ENCODE results near the gene ELOB.
A peak's percentile ranks its signal among the peaks of the same experiment; 100 is the strongest.

Gene ELOB

GRCh38 chr16:2777231-2777902 is at the start of gene ELOB:
Gene ELOB, minus strand, starts transcription at chr16:2777280. Its CDS starts 41 bp downstream, at chr16:2777239.
- peak; percentile 77 to 81 for DNase-seq (ENCODE audit: low read depth in 2 of 2)

DNA sequence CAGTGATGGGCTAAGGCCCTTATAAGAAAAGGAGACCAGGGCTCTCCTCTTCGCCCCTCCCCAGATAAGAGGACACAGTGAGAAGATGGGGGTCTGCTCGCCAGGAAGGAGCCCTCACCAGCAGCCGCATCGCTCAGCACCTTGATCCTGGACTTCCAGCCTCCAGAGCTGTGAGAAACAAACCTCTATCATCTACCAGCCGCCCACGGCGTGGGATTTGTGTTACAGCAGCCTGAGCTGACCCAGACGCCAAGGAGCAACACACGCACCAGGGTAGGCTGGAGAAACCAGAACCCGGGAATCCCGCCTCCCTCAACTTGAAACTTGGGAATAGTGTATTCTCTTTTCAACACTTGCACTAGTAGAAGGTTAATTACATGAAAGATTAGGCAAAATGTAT is 48.8 kb upstream of the ELOB start:
- no peak for DNase-seq (ENCODE audit: low read depth in 2 of 2)

DNA sequence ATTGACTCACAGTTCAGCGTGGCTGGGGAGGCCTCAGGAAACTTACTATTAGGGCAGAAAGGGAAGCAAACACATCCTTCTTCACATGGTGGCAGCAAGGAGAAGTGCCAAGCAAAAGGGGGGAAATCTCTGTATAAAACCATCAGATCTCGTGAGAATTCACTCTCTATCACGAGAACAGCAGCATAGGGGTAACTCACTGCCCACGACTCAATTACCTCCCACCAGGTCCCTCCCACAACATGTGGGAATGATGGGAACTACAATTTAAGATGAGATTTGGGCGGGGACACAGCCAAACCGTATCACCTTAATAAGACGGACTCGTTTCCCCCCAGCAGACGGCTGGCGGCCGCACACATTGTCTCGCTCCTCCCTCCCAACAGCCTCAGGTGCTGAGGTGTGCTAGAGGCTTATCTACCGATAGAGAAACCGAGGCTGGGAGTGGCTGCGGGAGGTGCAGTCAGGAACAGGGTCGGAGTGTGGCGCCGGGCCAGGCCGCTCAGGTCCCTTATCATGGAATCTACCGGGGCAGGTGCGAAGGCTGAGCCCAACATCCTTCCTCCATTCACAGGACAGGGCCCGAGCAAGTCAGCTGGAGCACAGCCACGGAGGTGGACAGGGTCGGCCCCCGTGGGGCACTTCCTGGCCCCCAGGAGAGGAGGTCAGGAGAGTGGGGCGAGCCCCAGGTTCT is 48.1 kb upstream of the ELOB start:
- DNase-seq (ENCODE audit: low read depth in 2 of 2) = no peak

DNA sequence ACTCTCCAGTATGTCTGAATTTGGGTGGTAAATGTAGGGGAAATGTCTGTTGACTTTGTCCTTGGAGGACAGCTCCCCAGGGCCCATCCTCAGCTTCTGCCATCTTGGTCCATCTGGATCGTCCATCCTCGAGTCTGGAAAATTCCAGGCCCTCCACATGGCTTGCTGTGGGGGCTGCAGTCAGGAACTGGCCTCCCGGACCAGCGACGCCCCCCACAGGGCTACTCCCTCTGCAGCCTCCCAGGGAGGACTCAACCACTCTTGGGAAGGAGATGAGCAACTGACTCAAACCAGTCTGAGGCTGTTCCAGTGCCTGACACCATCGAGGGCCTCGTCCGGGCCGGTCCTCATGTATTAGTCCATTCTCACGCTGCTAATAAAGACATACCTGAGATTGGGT is 47.5 kb upstream of the ELOB start:
- no peak for DNase-seq (ENCODE audit: low read depth in 2 of 2)

GRCh38 chr16:2822496-2822895 is 45.4 kb upstream of the ELOB start:
- no peak for DNase-seq (ENCODE audit: low read depth in 2 of 2)

DNA sequence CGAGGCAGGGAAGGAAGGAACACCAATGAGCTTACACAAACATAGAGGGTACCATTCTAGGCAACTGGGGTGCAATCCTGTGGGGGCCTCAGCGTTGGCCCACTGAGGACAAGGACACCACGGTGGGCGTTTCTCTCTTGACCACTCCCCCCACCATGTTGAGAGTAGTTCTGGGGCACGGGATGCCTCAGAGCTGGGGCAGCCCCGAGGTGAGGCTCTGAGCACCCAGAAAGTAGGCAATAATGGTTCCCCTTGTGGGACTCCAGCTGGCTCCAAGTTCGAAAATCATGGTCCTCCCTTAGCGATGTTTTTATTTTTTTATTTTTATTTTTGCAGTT is 45.0 kb upstream of the ELOB start:
- no peak for DNase-seq (ENCODE audit: low read depth in 2 of 2)

DNA sequence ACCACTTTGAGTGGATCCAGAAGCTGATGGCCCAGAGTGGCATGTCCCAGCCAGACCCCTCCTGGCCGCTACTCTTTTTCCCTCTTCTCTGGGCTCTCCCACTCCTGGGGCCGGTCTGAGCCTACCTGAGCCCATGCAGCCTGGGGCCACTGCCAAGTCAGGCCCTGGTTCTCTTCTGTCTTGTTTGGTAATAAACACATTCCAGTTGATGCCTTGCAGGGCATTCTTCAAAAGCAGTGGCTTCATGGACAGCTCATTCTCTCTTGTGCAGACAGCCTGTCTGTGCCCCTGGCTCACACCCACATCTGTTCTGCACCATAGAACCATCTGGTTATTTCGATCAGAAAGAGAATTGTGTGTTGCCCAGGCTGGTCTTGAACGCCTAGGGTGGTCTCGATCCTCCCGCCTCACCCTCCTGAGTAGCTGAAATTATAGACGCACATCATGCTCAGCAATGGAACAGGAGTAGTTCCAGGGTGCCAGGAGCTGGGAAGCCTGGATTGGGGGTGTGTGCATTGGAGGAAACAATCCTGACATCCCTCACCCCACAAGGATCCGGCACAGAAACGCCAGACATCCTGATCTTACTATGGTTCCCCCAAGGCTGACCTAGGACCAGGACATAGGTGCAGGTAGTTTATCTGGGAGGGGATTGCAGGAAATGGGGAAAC is 44.5 kb upstream of the ELOB start:
- no peak for DNase-seq (ENCODE audit: low read depth in 2 of 2)

GRCh38 chr16:2820836-2821486 is 43.9 kb upstream of the ELOB start:
- DNase-seq (ENCODE audit: low read depth in 2 of 2) = no peak

GRCh38 chr16:2819939-2820835 is 43.1 kb upstream of the ELOB start:
- DNase-seq (ENCODE audit: low read depth in 2 of 2) = no peak

GRCh38 chr16:2819179-2819938 is 42.3 kb upstream of the ELOB start:
- DNase-seq (ENCODE audit: low read depth in 2 of 2) = no peak

DNA sequence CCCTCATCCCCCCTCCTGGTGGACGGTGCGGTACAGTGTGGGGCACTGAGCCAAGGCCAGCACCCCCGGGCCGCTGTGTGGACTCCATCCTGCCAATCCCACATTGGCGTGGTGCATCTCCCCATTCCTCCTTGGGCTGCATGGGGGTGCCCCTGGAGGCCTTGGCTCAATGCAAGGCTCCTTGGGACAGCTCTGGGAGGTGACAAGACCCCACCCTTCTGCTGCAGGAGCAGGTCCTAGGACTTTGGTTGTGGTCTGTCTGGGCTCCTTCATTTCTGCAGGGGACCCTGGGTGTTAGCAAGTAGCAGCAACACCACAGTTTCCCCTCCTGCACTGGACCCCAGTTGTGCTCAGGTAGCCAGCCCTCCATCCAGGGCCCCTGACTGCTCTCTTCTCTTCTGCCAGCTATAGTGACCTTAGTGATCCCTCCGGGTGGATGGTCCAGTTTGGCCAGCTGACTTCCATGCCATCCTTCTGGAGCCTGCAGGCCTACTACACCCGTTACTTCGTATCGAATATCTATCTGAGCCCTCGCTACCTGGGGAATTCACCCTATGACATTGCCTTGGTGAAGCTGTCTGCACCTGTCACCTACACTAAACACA is 41.3 kb upstream of the ELOB start:
- DNase-seq (ENCODE audit: low read depth in 2 of 2) = no peak

DNA sequence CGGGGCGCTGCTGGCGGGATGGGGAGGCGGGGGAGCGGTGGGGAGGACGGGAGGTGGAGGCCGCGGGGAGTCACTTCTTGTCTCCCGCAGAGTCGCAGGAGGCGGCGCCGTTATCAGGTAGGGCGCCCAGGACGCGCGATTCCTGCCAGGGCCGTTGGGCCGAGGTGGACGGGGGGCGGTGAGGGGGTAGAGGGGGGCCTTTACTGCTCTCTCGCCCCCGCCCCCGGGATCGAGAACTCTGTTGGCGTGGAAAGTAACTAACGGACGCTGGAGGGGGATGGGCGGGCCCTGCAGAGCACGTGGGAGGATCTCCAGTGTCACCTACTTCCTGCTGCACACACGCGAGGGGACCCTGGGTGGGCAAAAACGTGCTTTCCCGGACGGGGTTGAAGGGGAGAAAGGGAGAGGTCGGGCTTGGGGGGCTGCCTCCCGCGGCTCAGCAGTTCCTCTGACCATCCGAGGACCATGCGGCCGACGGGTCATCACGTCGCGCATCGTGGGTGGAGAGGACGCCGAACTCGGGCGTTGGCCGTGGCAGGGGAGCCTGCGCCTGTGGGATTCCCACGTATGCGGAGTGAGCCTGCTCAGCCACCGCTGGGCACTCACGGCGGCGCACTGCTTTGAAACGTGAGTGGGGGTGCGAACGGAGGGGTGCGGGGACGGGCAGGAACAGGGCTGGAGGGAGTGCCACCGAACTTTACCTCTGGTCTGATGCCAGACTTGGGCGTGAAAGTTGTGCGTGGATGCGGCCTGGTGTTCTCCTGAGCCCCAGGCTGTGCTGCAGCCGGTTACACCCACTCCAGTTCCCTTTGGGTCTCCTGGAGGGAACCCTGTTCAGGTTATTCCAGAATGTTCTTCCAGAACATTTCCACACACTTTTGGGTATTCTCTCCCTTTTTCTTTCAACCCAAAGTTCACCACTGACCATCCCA is 40.5 kb upstream of the ELOB start:
- DNase-seq (ENCODE audit: low read depth in 2 of 2) = no peak

- no peak for DNase-seq (ENCODE audit: low read depth in 2 of 2)
These were observed 39.8 kb upstream of the ELOB start, which contains the start of gene PRSS21 for GRCh38 chr16:2816751-2817339. Gene PRSS21, plus strand, starts transcription at chr16:2817237. Its CDS starts 32 bp downstream, at chr16:2817269.

GRCh38 chr16:2815299-2815771 is 38.3 kb upstream of the ELOB start:
- DNase-seq (ENCODE audit: low read depth in 2 of 2) = no peak

GRCh38 chr16:2814551-2815298 is 37.6 kb upstream of the ELOB start:
- DNase-seq (ENCODE audit: low read depth in 2 of 2) = no peak

- DNase-seq (ENCODE audit: low read depth in 2 of 2) = no peak
These were observed 36.7 kb upstream of the ELOB start for GRCh38 chr16:2813771-2814221.

GRCh38 chr16:2811703-2812471 is 34.8 kb upstream of the ELOB start:
- no peak for DNase-seq (ENCODE audit: low read depth in 2 of 2)
